GM18861 (cell line): ENCODE measurements around the gene CCL2.
A peak's percentile ranks its signal among the peaks of the same experiment; 100 is the strongest.

ENCODE experiments used
- ATAC-seq: cut with Tn5 transposase; IDR thresholded peaks from one replicate; pipeline ENCODE4 v1.9.1; 2021; ENCODE audit not compliant: unreplicated experiment

Gene CCL2

DNA sequence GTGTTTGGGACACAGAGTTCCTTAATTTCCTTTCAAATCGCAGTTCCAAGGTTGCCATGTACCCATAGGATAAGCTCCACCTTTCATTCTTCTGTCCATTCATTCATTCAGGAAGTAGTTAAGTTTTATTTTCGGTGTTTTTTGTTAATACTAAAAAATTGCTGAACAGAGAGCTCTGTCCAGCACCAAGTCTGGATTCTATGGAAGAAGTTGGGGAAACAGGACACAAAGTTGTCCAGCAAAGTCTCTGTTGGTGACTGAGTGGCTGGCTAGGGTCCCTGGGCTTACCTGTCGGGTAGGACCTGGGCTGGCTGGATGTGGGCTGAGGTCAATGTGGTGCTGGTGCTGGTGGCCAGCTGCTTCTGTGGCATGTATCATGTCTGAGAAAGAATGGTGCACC is 17.6 kb upstream of the CCL2 start:
- no peak for ATAC-seq

- ATAC-seq = no peak
Observed at GRCh38 chr17:34241062-34241461, 14.0 kb upstream of the CCL2 start.

- ATAC-seq = no peak
Observed at GRCh38 chr17:34242587-34243363, 12.3 kb upstream of the CCL2 start.

DNA sequence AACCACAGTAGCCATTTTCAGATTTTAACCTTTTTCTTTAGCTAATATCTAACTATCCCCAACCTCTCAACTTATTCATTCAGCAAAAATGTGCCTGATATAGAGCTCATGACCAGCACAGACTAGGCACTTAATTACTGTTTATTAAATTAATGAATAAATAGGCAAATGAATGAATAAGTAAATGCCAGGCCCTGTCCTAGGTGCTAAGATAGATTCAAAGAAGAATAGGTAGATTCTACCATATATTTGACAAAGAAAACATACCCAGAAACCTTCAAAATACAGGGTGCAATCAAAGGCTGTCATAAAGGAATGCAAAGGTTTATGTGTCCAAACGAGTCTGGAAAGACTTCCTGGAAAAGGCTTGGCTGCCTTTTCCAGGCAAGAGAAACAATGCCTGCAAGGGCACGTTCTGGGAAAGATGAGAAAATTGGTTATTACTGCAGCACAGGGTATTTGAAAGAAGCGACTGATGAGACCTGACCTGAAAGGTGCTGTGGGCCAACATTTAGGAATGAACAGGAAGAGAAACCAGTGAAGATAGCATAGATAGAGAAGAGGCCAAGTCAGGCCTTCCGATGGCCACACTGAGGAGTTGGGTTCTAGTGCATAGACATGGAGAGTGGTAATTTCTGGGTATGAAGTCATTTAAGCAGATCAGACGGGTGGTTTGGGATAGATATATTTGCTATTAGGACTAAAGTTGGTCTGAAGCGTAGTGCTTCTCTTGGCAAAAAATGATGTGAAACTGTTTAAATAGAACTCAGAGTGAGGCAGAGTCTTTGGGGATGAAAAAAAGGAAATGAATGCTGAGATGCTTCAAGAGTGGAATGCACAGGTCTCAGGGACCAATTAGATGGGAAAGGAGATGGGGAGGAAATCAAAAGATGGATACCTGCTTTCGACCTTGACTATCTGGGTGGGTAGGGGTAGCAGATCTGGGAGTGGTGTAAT is 11.4 kb upstream of the CCL2 start:
- no peak for ATAC-seq

- no peak for ATAC-seq
Observed at GRCh38 chr17:34245351-34245905, 9.7 kb upstream of the CCL2 start.

GRCh38 chr17:34246446-34246845 is 8.6 kb upstream of the CCL2 start:
- ATAC-seq = no peak

- ATAC-seq = no peak
Observed at GRCh38 chr17:34246881-34247280, 8.2 kb upstream of the CCL2 start.

- ATAC-seq = no peak
Observed at GRCh38 chr17:34248511-34249024, 6.5 kb upstream of the CCL2 start.

DNA sequence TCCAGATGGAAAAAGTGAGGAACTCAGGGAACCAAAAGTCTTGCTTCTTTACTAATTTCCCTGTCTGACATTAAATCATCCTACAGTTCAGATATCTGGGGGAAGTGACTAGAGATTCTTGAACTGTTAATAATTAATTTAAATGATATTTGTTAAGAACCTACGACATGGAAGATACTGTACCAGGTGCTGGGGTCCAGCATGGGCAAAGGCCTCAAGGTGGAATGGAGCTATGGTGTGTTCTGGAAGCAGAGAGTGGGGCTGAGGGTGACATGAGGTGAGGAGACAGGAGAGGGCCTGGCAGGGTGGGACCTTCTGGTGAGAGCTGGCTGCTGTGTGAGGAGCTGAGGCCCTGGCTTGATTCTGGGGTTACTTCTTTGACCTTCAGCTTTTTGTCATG is 6.0 kb upstream of the CCL2 start:
- ATAC-seq = no peak

DNA sequence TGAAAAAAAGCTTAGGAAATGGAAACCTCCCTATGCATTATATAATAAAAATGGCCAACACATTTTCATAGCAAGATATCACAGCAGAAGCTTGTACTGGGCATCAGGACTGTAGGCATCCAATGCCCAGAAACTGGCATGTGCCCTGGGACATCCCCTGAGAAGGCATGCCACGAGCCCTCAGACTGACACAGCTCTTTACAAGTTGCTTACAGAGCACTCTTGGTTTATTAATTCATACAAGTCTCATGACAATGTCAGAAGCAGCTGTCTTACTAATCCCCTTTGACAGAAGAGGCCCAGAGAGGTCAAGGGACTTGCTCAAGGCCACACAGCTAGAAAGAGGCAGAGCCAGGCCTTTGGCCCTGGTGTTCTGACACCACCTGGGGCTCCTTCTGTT is 5.6 kb upstream of the CCL2 start:
- no peak for ATAC-seq

GRCh38 chr17:34251186-34251585 is 3.9 kb upstream of the CCL2 start:
- no peak for ATAC-seq

DNA sequence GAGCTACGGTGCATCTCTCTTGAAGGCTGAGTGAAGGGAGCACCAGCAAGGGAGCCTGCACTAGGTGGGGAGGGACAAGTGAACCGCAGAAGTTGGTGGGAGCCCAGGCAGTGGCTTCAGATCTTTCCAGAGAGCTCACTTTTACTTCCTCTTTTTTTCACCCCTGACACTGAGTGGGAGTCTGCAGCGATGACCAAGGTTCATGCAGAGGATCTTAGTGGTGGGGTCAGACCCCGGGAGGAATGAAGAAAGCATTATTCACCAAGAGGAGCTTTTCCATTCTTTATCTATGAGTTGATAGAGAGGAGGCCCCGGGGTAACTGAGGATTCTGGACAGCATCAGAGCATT is 3.0 kb upstream of the CCL2 start:
- peak; percentile 62 for ATAC-seq

DNA sequence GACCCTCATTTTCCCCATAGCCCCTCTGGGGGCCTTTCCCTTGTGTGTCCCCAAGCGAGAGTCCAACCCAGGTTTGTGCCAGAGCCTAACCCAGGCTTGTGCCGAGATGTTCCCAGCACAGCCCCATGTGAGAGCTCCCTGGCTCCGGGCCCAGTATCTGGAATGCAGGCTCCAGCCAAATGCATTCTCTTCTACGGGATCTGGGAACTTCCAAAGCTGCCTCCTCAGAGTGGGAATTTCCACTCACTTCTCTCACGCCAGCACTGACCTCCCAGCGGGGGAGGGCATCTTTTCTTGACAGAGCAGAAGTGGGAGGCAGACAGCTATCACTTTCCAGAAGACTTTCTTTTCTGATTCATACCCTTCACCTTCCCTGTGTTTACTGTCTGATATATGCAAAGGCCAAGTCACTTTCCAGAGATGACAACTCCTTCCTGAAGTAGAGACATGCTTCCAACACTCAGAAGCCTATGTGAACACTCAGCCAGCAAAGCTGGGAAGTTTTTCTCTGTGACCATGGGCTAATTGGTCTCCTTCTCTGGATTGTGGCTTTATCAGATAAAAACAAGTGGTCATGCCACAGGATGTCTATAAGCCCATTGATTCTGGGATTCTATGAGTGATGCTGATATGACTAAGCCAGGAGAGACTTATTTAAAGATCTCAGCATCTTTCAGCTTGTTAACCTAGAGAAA is 2.5 kb upstream of the CCL2 start:
- ATAC-seq = no peak

DNA sequence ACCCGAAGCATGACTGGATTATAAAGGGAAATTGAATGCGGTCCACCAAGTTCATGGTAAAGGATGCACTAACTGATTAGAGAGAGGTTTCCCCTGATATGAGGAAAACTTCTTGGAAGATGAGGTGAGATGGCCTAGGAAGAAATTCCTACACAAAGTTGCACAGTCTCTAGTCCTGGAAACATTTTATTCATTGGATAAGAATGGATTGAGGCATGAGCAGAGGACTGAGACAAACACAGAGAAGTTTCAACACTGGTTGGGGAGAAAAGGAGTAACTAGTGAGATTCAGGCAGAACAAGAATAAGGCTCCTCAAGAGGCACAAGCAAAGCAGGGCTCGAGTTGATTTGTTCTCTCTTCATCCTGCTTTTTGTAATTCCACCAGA is 2.0 kb upstream of the CCL2 start:
- no peak for ATAC-seq

GRCh38 chr17:34254146-34254545 is 939 bp upstream of the CCL2 start:
- no peak for ATAC-seq

DNA sequence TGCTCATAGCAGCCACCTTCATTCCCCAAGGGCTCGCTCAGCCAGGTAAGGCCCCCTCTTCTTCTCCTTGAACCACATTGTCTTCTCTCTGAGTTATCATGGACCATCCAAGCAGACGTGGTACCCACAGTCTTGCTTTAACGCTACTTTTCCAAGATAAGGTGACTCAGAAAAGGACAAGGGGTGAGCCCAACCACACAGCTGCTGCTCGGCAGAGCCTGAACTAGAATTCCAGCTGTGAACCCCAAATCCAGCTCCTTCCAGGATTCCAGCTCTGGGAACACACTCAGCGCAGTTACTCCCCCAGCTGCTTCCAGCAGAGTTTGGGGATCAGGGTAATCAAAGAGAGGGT is 272 bp downstream of the CCL2 start:
- no peak for ATAC-seq

DNA sequence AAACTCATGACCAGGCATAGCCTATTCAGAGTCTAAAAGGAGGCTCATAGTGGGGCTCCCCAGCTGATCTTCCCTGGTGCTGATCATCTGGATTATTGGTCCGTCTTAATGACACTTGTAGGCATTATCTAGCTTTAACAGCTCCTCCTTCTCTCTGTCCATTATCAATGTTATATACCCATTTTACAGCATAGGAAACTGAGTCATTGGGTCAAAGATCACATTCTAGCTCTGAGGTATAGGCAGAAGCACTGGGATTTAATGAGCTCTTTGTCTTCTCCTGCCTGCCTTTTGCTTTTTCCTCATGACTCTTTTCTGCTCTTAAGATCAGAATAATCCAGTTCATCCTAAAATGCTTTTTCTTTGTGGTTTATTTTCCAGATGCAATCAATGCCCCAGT is 756 bp downstream of the CCL2 start:
- ATAC-seq = no peak

GRCh38 chr17:34257299-34257985 is 2.4 kb downstream of the CCL2 start:
- ATAC-seq = no peak

GRCh38 chr17:34257986-34258326 is 2.9 kb downstream of the CCL2 start:
- ATAC-seq = no peak

GRCh38 chr17:34259146-34259545 is 4.1 kb downstream of the CCL2 start:
- ATAC-seq = no peak

DNA sequence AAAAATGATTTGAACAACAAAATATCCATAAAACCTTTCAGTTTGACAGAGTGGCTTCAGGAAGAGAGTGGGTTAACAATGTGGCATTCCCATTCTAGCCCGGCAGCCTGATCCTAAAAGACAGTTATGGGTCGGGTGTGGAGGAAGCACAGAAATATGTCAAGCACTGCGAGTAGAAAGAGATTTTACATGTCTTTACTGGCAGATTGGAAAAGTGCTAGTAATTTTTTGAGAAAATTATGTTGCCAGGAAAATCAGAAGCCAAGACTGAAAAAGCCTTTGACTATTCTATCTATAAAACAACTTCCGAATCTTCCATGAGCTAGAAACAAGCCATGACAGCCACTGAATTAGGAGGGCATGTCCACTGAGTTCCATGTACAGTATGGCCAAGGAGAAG is 5.8 kb downstream of the CCL2 start:
- ATAC-seq = no peak
